ENCODE results near the gene PPP1R10.

Gene PPP1R10

DNA sequence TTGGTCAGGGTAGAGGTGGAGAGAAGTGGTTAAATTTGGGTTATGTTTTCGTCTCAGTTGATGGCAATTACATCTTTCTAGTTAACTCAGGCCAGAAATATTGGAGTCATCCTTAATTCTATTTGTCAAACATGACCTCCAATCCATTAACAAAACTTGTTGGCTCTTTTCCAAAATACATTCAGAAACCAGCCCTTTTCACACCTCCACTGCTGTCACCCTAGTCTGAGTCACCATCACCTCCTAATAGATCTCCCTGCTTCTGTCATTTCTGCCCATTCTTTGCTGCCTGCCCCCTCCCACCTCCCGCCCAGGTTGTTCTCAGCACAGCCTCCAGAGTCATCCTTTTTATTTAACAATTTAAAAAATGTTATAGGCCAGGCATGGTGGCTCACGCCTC is 48.8 kb downstream of the PPP1R10 start:
- Histone ChIP-seq H3K9me3 (ENCODE audit: control insufficient read depth, insufficient read depth, low read length) (no peaks in the 10 kb centered on the region), H3K9ac (ENCODE audit: low read depth, low read length) (no peak overlapping the region), H3K4me1 (ENCODE audit: insufficient read depth, low read length) (peaks cover 6% of the 10 kb centered on the region)

GRCh38 chr6:30565772-30566171 is 51.3 kb downstream of the PPP1R10 start:
- peaks cover 13% of the 10 kb centered on the region for H3K36me3 ChIP-seq (ENCODE audit: insufficient read depth, low read length)
- H3K9me3 ChIP-seq (ENCODE audit: control insufficient read depth, insufficient read depth, low read length): no peaks in the 10 kb centered on the region
- H3K9ac ChIP-seq (ENCODE audit: low read depth, low read length): no peak overlapping the region
- H3K4me1 ChIP-seq (ENCODE audit: insufficient read depth, low read length): no peaks in the 10 kb centered on the region

More for the DNA sequence above, 48.8 kb downstream of the PPP1R10 start:
- H3K36me3 ChIP-seq (ENCODE audit: insufficient read depth, low read length): peaks cover 5% of the 10 kb centered on the region

DNA sequence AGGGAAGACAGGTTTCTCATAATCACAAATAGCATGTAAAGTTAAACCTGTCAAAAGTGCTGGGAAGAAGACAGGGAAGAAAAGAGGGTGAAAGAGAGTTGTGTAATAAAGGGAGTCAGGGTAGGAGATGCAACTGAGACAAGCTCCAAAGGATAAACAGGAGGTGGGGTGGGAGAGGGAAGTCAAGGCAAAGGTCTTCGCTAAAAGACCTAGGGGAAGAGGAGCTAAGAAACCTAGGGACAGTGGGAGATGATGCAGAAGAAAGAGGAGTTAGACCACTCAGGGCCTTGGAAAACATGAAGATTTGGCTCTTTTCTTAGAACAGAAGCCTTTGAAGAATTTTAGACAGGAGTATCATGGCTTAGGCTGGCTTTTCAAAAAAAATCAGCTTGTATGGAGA is 52.9 kb downstream of the PPP1R10 start:
- Histone ChIP-seq H3K4me1 (ENCODE audit: insufficient read depth, low read length) (no peaks in the 10 kb centered on the region), H3K36me3 (ENCODE audit: insufficient read depth, low read length) (peaks cover 13% of the 10 kb centered on the region), H3K9me3 (ENCODE audit: control insufficient read depth, insufficient read depth, low read length) (no peaks in the 10 kb centered on the region)

GRCh38 chr6:30562470-30563425 is 54.3 kb downstream of the PPP1R10 start:
- H3K4me1 ChIP-seq (ENCODE audit: insufficient read depth, low read length): peaks cover 5% of the 10 kb centered on the region; the same call in 1 of the 2 replicates
- peaks cover 13% of the 10 kb centered on the region for H3K36me3 ChIP-seq (ENCODE audit: insufficient read depth, low read length)
- H3K9me3 ChIP-seq (ENCODE audit: control insufficient read depth, insufficient read depth, low read length): no peaks in the 10 kb centered on the region
- no peak overlapping the region for H3K9ac ChIP-seq (ENCODE audit: low read depth, low read length)

More for the DNA sequence above, 52.9 kb downstream of the PPP1R10 start:
- H3K9ac ChIP-seq (ENCODE audit: low read depth, low read length): no peak overlapping the region

- H3K9ac ChIP-seq (ENCODE audit: low read depth, low read length): no peak overlapping the region
Measured at GRCh38 chr6:30560930-30561329, 56.1 kb downstream of the PPP1R10 start.

GRCh38 chr6:30557683-30557981 is 59.4 kb downstream of the PPP1R10 start:
- Histone ChIP-seq H3K9ac (ENCODE audit: low read depth, low read length) (peak overlapping the region; percentile 90), H3K9me3 (ENCODE audit: control insufficient read depth, insufficient read depth, low read length) (no peaks in the 10 kb centered on the region), H3K36me3 (ENCODE audit: insufficient read depth, low read length) (peaks cover 16% of the 10 kb centered on the region), H3K4me1 (ENCODE audit: insufficient read depth, low read length) (peaks cover 12% of the 10 kb centered on the region; the same call in 1 of the 2 replicates)

More at GRCh38 chr6:30560930-30561329, 56.1 kb downstream of the PPP1R10 start:
- Histone ChIP-seq H3K9me3 (ENCODE audit: control insufficient read depth, insufficient read depth, low read length) (no peaks in the 10 kb centered on the region), H3K4me1 (ENCODE audit: insufficient read depth, low read length) (peaks cover 5% of the 10 kb centered on the region; the same call in 1 of the 2 replicates), H3K36me3 (ENCODE audit: insufficient read depth, low read length) (peaks cover 13% of the 10 kb centered on the region)

GRCh38 chr6:30556906-30557682 is 59.9 kb downstream of the PPP1R10 start, which contains the start of gene PRR3:
Gene PRR3, plus strand, starts transcription at chr6:30557295. Its CDS starts 50 bp downstream, at chr6:30557345.
- Histone ChIP-seq H3K4me1 (ENCODE audit: insufficient read depth, low read length) (peaks cover 12% of the 10 kb centered on the region; the same call in 1 of the 2 replicates), H3K36me3 (ENCODE audit: insufficient read depth, low read length) (peaks cover 15% of the 10 kb centered on the region), H3K9ac (ENCODE audit: low read depth, low read length) (peak within 1 kb of the TSS; percentile 90), H3K9me3 (ENCODE audit: control insufficient read depth, insufficient read depth, low read length) (no peaks in the 10 kb centered on the region)

DNA sequence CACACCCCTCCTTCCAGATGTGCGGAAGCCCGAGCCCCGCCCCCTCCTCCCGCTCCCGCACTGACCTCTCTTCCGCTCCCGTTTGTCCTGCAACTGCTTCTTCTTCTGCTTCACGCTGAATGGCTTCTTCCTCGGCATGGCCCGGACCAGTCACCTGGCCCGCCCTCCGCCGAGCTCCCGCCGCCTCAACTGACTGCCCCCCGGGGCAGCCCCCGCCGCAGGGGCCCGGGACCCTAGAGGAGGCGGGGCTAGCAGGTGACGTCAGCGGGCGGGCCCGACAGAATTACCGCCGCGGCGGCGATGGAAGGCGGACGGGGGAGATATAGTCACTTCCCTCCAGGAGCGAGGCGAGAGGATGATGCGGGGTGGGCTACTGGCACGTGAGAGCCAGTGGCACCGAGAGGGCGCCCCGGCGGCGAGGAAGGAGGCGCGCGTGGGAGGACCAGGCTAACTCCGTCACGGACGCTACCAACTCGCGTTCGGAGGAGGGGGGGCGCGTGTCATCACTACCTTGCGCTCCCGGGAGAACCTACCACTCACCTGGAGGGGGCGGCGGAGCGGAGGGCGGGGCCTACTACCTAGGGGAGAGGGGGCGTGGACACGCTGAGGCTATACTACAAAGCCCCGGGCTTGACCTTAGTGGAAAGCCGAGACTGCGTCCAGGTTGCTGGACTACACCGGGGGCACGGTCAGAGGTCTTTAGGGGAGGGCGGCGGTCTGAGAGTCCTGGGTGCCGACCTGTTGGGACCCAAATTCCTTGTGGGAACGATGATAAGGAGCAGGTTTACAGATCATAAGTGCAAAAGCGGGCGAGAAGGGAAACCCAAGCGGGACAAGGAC is 60.8 kb downstream of the PPP1R10 start, which contains the start of gene GNL1:
GNL1 (minus strand) TSS at position 424 of the 840 bp plus-strand sequence; CDS start at position 138, 286 bp downstream.
- peaks cover 16% of the 10 kb centered on the region; the same call in 1 of the 2 replicates for H3K36me3 ChIP-seq (ENCODE audit: insufficient read depth, low read length)
- peaks cover 12% of the 10 kb centered on the region; the same call in 1 of the 2 replicates for H3K4me1 ChIP-seq (ENCODE audit: insufficient read depth, low read length)
- no peaks in the 10 kb centered on the region for H3K9me3 ChIP-seq (ENCODE audit: control insufficient read depth, insufficient read depth, low read length)
- peak within 1 kb of the TSS; percentile 90 for H3K9ac ChIP-seq (ENCODE audit: low read depth, low read length)

DNA sequence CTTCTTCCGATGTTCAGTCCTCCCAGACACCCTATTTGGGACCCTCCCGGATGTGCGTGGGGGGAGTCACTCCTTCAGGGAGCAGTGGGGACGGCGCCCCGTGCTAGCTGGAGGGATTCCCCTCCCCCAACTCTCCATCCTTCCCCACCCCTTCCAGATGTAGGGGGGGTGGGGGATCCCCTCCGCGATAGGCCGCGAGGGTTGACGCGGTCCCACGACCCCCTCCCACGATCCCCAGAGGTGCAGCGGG is 61.3 kb downstream of the PPP1R10 start:
- H3K9me3 ChIP-seq (ENCODE audit: control insufficient read depth, insufficient read depth, low read length): no peaks in the 10 kb centered on the region
- peaks cover 12% of the 10 kb centered on the region; the same call in 1 of the 2 replicates for H3K4me1 ChIP-seq (ENCODE audit: insufficient read depth, low read length)
- H3K9ac ChIP-seq (ENCODE audit: low read depth, low read length): peak overlapping the region; percentile 90
- peaks cover 17% of the 10 kb centered on the region; the same call in 1 of the 2 replicates for H3K36me3 ChIP-seq (ENCODE audit: insufficient read depth, low read length)

GRCh38 chr6:30554962-30555815 is 61.9 kb downstream of the PPP1R10 start:
- peak overlapping the region; percentile 90 for H3K9ac ChIP-seq (ENCODE audit: low read depth, low read length)
- H3K9me3 ChIP-seq (ENCODE audit: control insufficient read depth, insufficient read depth, low read length): no peaks in the 10 kb centered on the region
- H3K36me3 ChIP-seq (ENCODE audit: insufficient read depth, low read length): peaks cover 19% of the 10 kb centered on the region; the same call in 1 of the 2 replicates
- peaks cover 12% of the 10 kb centered on the region; the same call in 1 of the 2 replicates for H3K4me1 ChIP-seq (ENCODE audit: insufficient read depth, low read length)

- 0 out of 2 replicates have a peak overlapping the region, but pooled peaks have one; percentile 90 for H3K9ac ChIP-seq (ENCODE audit: low read depth, low read length)
- H3K9me3 ChIP-seq (ENCODE audit: control insufficient read depth, insufficient read depth, low read length): no peaks in the 10 kb centered on the region
- H3K36me3 ChIP-seq (ENCODE audit: insufficient read depth, low read length): peaks cover 20% of the 10 kb centered on the region; the same call in 1 of the 2 replicates
- H3K4me1 ChIP-seq (ENCODE audit: insufficient read depth, low read length): peaks cover 12% of the 10 kb centered on the region; the same call in 1 of the 2 replicates
Measured at GRCh38 chr6:30554404-30554803, 62.6 kb downstream of the PPP1R10 start.

Data from ES-I3 (cell line).